GM23338 (cell line): ENCODE results near the gene UGP2. TPM values are rescaled to one million over a fixed set of nuclear protein-coding genes. Genes with fewer than 3 reads are reported as not detected.

Experiments
- ATAC-seq: fragments of 200-7000 bp; cut with Tn5 transposase; 3 replicates; pipeline ENCODE4 v1.9.1; 2020
- DNase-seq: peaks from one replicate; pipeline ENCODE4 v3.0.0-alpha.2; 2015; ENCODE audit warnings: low spot score
- H2AFZ ChIP-seq: fragments of 200-600 bp; sonication (generic); 2 replicates; pipeline ENCODE4 v1.8.0; 2016; ENCODE audit warnings: antibody characterized with exemption, mild to moderate bottlenecking, moderate library complexity
- H3F3A ChIP-seq: fragments of 200-600 bp; sonication (generic); replicated peaks from 2 replicates; pipeline ENCODE4 v1.8.0; 2017; ENCODE audit warnings: antibody characterized with exemption, mixed run types, low read depth
- H3K27ac ChIP-seq: fragments of 200-600 bp; sonication (generic); 2 replicates; pipeline ENCODE4 v1.6.1; 2016; ENCODE audit warnings: low read depth
- H3K27me3 ChIP-seq: fragments of 200-600 bp; sonication (generic); 2 replicates; pipeline ENCODE4 v1.8.0; 2016; ENCODE audit warnings: mild to moderate bottlenecking, mixed run types, moderate library complexity; ENCODE audit not compliant: insufficient read depth
- H3K36me3 ChIP-seq: fragments of 200-600 bp; sonication (generic); 2 replicates; pipeline ENCODE4 v1.8.0; 2016; ENCODE audit warnings: mild to moderate bottlenecking; ENCODE audit not compliant: insufficient read depth
- H3K4me1 ChIP-seq: fragments of 200-600 bp; sonication (generic); 2 replicates; pipeline ENCODE4 v1.8.0; 2016; ENCODE audit warnings: mild to moderate bottlenecking, moderate library complexity; ENCODE audit not compliant: insufficient read depth
- H3K4me2 ChIP-seq: fragments of 200-600 bp; sonication (generic); 2 replicates; pipeline ENCODE4 v1.7.1; 2017; ENCODE audit warnings: mixed run types
- H3K4me3 ChIP-seq: fragments of 200-600 bp; sonication (generic); 2 replicates; pipeline ENCODE4 v1.6.1; 2016; ENCODE audit warnings: mixed run types
- H3K79me2 ChIP-seq: fragments of 200-600 bp; sonication (generic); replicated peaks from 2 replicates; pipeline ENCODE4 v1.8.0; 2017; ENCODE audit warnings: mild to moderate bottlenecking; ENCODE audit not compliant: insufficient read depth
- H3K9me2 ChIP-seq: fragments of 200-600 bp; sonication (generic); 2 replicates; pipeline ENCODE4 v1.8.0; 2017; ENCODE audit not compliant: insufficient read depth
- H4K20me1 ChIP-seq: fragments of 200-600 bp; sonication (generic); replicated peaks from 2 replicates; pipeline ENCODE4 v1.8.0; 2017; ENCODE audit warnings: mild to moderate bottlenecking; ENCODE audit not compliant: insufficient read depth
- H3K27ac Mint-ChIP-seq: 2 replicates; pipeline ENCODE4 v1.8.0; 2020; ENCODE audit warnings: inconsistent platforms, mild to moderate bottlenecking, moderate library complexity, mixed read lengths
- H3K27me3 Mint-ChIP-seq: 3 replicates; pipeline ENCODE4 v1.8.0; 2022; ENCODE audit warnings: low read depth, mild to moderate bottlenecking, moderate library complexity, mixed read lengths, inconsistent platforms; ENCODE audit not compliant: insufficient read depth, poor library complexity
- H3K36me3 Mint-ChIP-seq: 3 replicates; pipeline ENCODE4 v1.8.0; 2021; ENCODE audit warnings: low read depth, mild to moderate bottlenecking, inconsistent platforms, moderate library complexity, mixed read lengths
- H3K4me1 Mint-ChIP-seq: 3 replicates; pipeline ENCODE4 v1.8.0; 2020; ENCODE audit warnings: mild to moderate bottlenecking, inconsistent platforms, mixed read lengths
- H3K4me3 Mint-ChIP-seq: 3 replicates; pipeline ENCODE4 v1.8.0; 2021; ENCODE audit warnings: moderate library complexity, mild to moderate bottlenecking, inconsistent platforms, mixed read lengths
- H3K9me3 Mint-ChIP-seq: 3 replicates; pipeline ENCODE4 v1.8.0; 2020; ENCODE audit warnings: moderate library complexity, mild to moderate bottlenecking, inconsistent platforms, mixed read lengths
- CREB1 ChIP-seq: fragments of 250-450 bp; sonication (Bioruptor Pico); IDR thresholded peaks from 2 replicates; pipeline ENCODE4 v1.5.0; 2020; ENCODE audit warnings: low read depth, mild to moderate bottlenecking, moderate library complexity
- CTCF ChIP-seq, 2 experiments: fragments of 200-600 bp in 1 of 2; sonication (generic) in 1 of 2; conservative IDR thresholded peaks; 2 replicates each; pipeline versions ENCODE4 v1.5.1 to v1.6.1; 2016 to 2017; ENCODE audit warnings: antibody characterized with exemption in 2 of 2, low read depth in 2 of 2, mild to moderate bottlenecking in 2 of 2, moderate library complexity in 1 of 2
- ETS1 ChIP-seq: IDR thresholded peaks from 2 replicates; pipeline ENCODE4 v1.6.1; 2016; ENCODE audit warnings: antibody characterized with exemption
- EZH2 ChIP-seq: fragments of 200-600 bp; sonication (generic); IDR thresholded peaks from one replicate; pipeline ENCODE4 v1.8.0; 2017; ENCODE audit warnings: antibody characterized with exemption, mild to moderate bottlenecking, low read depth; ENCODE audit not compliant: unreplicated experiment
- EZH2phosphoT487 ChIP-seq: fragments of 200-600 bp; sonication (generic); IDR thresholded peaks from one replicate; pipeline ENCODE4 v1.8.1; 2018; ENCODE audit warnings: antibody characterized with exemption; ENCODE audit not compliant: unreplicated experiment
- JUNB ChIP-seq: IDR thresholded peaks from one replicate; pipeline ENCODE4 v1.6.1; 2016; ENCODE audit warnings: antibody characterized with exemption; ENCODE audit not compliant: unreplicated experiment
- NANOG ChIP-seq: IDR thresholded peaks from 2 replicates; pipeline ENCODE4 v1.6.1; 2016; ENCODE audit warnings: antibody characterized with exemption, borderline replicate concordance
- POLR2AphosphoS5 ChIP-seq: IDR thresholded peaks from 2 replicates; pipeline ENCODE4 v1.6.1; 2016; ENCODE audit warnings: antibody characterized with exemption, low read depth
- REST ChIP-seq: IDR thresholded peaks from one replicate; pipeline ENCODE4 v1.6.1; 2018; ENCODE audit warnings: antibody characterized with exemption; ENCODE audit not compliant: unreplicated experiment
- STAT1 ChIP-seq: IDR thresholded peaks from one replicate; pipeline ENCODE4 v1.6.1; 2016; ENCODE audit warnings: antibody characterized with exemption; ENCODE audit not compliant: unreplicated experiment
- ZNF114 ChIP-seq: fragments of 250-450 bp; sonication (Bioruptor Pico); IDR thresholded peaks from 2 replicates; pipeline ENCODE4 v1.5.0; 2020; ENCODE audit warnings: mild to moderate bottlenecking, moderate library complexity
- ZNF331 ChIP-seq: fragments of 250-450 bp; sonication (Bioruptor Pico); IDR thresholded peaks from 2 replicates; pipeline ENCODE4 v1.5.0; 2020; ENCODE audit warnings: low read depth, mild to moderate bottlenecking, moderate library complexity
- ZNF462 ChIP-seq: fragments of 250-450 bp; sonication (Bioruptor Pico); IDR thresholded peaks from 2 replicates; pipeline ENCODE4 v1.5.0; 2020; ENCODE audit warnings: mild to moderate bottlenecking, moderate library complexity
- polyA plus RNA-seq: library from polyadenylated mRNA; unstranded; fragments of >200 nt; fragmentation: Nextera tagmentation; extraction: Ambion mirVana; gene quantifications from 2 replicates; pipeline ENCODE4 v1.2.1, GENCODE V29; 2016
- total RNA-seq: library from RNA; depleted of rRNA; stranded (reverse); fragments of >200 nt; shearing (Covaris generic); gene quantifications from 2 replicates; pipeline ENCODE4 v1.2.3, GENCODE V29; 2014

Gene UGP2
- total and polyA plus RNA-seq, 2 experiments from 2014 or later = 744 to 943 TPM

- peaks cover 35% of the 10 kb centered on the region; the same call in 2 of the 3 replicates for H3K36me3 Mint-ChIP-seq
- H3K27me3 ChIP-seq = no peaks in the 10 kb centered on the region
- no peaks in the 10 kb centered on the region for H3K9me2 ChIP-seq
- H3K4me1 ChIP-seq = peaks cover 68% of the 10 kb centered on the region
- no peaks in the 10 kb centered on the region; the same call in 2 of the 3 replicates for H3K9me3 Mint-ChIP-seq
- peak overlapping the region; percentile 43 for H3K4me3 ChIP-seq
- H3K79me2 ChIP-seq = peaks cover 91% of the 10 kb centered on the region
- H2AFZ ChIP-seq = no peak overlapping the region
- DNase-seq (no peak), ATAC-seq (no peak)
- H3K36me3 ChIP-seq = no peaks in the 10 kb centered on the region
- H3K27ac Mint-ChIP-seq = peak overlapping the region; percentile 72; the same call in 1 of the 2 replicates
- peaks cover 3% of the 10 kb centered on the region for H3K27me3 Mint-ChIP-seq
- H3K4me3 Mint-ChIP-seq = peak overlapping the region; percentile 17; the same call in 2 of the 3 replicates
- H3K4me1 Mint-ChIP-seq = peaks cover 82% of the 10 kb centered on the region
- H3K4me2 ChIP-seq = peak overlapping the region; percentile 56
- peaks cover 9% of the 10 kb centered on the region; the same call in 1 of the 2 replicates for H4K20me1 ChIP-seq
- H3F3A ChIP-seq = no peaks in the 10 kb centered on the region
- H3K27ac ChIP-seq = peak overlapping the region; percentile 98
- no peak for TF ChIP-seq CTCF (conservative IDR thresholded peaks at IDR 0.05; ENCODE audit: low read depth in 2 of 2)
- TF ChIP-seq ZNF331 = no peak
- no peak for TF ChIP-seq ETS1
- TF ChIP-seq REST = no peak
- no peak for TF ChIP-seq EZH2phosphoT487
- no peak for TF ChIP-seq STAT1
- TF ChIP-seq JUNB = no peak
- TF ChIP-seq EZH2 = no peak
- TF ChIP-seq POLR2AphosphoS5 = no peak
- no peak for TF ChIP-seq NANOG
- TF ChIP-seq CREB1 (CRISPR knock-in tag) = no peak
- no peak for TF ChIP-seq ZNF462 (CRISPR knock-in tag)
- TF ChIP-seq ZNF114 (CRISPR knock-in tag) = no peak
Measured at GRCh38 chr2:63850649-63851048, 9.0 kb downstream of the UGP2 start.
